K562 (cell line): ENCODE measurements around the gene CHMP1A. TPM values are rescaled to one million over a fixed set of nuclear protein-coding genes. Genes with fewer than 3 reads are reported as not detected.

Experiments
- ATAC-seq: fragments of 200-7000 bp; cut with Tn5 transposase; 3 replicates; pipeline ENCODE4 v1.9.1; 2020; ENCODE audit warnings: moderate library complexity
- BruUV-seq: library from RNA; stranded (reverse); fragments of 400-500 nt; replicated peaks from 2 replicates; lab custom pipeline; 2021; lab: Mats Ljungman, UMichigan
- CTCF ChIA-PET: fragments of 300-600 bp; formaldehyde crosslinking; extraction: SDS; loops from one replicate; lab custom pipeline; 2021; ENCODE audit warnings: low intra/inter-chr PET ratio; lab: Yijun Ruan, JAX
- POLR2A ChIA-PET: fragments of 300-600, 350-650 bp; sonication (Branson Sonifier 250); formaldehyde crosslinking; extraction: SDS; loops from one replicate; lab custom pipeline; 2021; ENCODE audit warnings: antibody characterized with exemption, inconsistent platforms; lab: Yijun Ruan, JAX
- DNase-seq, 4 experiments: peaks; one replicate each; pipeline versions ENCODE4 v3.0.0 to v3.0.0-alpha.2; 2011 to 2018; ENCODE audit warnings: low spot score in 3 of 4, mixed read lengths in 3 of 4; ENCODE audit errors: extremely low read depth in 1 of 4
- FAIRE-seq: peaks from 2 replicates; lab custom pipeline; 2011; peaks lifted over from hg19 to GRCh38; lab: Jason Lieb, UNC
- H2AFZ ChIP-seq: 2 replicates; pipeline ENCODE4 v1.6.0; 2011; ENCODE audit warnings: low read depth, low read length, control low read depth, inconsistent platforms
- H3K27ac ChIP-seq: fragments of 200-600 bp; 3 replicates; pipeline ENCODE4 v1.8.0; 2011; ENCODE audit warnings: low read depth, mild to moderate bottlenecking, control low read depth, inconsistent platforms, low read length, moderate library complexity, mixed read lengths; ENCODE audit errors: extremely low read depth
- H3K27me3 ChIP-seq, 2 experiments: fragments of 300-600 bp in 1 of 2; 2 replicates in 1 of 2; 3 replicates in 1 of 2; pipeline versions ENCODE4 v1.6.0 to v1.8.0; 2011; ENCODE audit warnings: inconsistent platforms in 2 of 2, low read length in 2 of 2, mild to moderate bottlenecking in 1 of 2, mixed read lengths in 1 of 2, moderate library complexity in 1 of 2; ENCODE audit not compliant: control insufficient read depth in 2 of 2, insufficient read depth in 2 of 2
- H3K36me3 ChIP-seq: fragments of 300-600 bp; 3 replicates; pipeline ENCODE4 v1.8.0; 2011; ENCODE audit warnings: mild to moderate bottlenecking, low read length, inconsistent platforms; ENCODE audit not compliant: control insufficient read depth, insufficient read depth
- H3K4me1 ChIP-seq, 2 experiments: fragments of 200-600 bp in 1 of 2; replicated peaks in 1 of 2; 2 replicates in 1 of 2; 3 replicates in 1 of 2; pipeline versions ENCODE4 v1.5.1 to v1.8.0; 2011; ENCODE audit warnings: inconsistent platforms in 2 of 2, low read length in 2 of 2, mild to moderate bottlenecking in 1 of 2, mixed read lengths in 1 of 2, moderate library complexity in 1 of 2; ENCODE audit not compliant: control insufficient read depth in 2 of 2, insufficient read depth in 2 of 2
- H3K4me2 ChIP-seq: 2 replicates; pipeline ENCODE4 v1.6.1; 2011; ENCODE audit warnings: low read length, control low read depth, inconsistent platforms, mixed read lengths; ENCODE audit not compliant: insufficient read depth
- H3K4me3 ChIP-seq: fragments of 200-600 bp; sonication (generic), shearing (Covaris generic); 2 replicates; pipeline ENCODE4 v1.5.1; 2016; ENCODE audit warnings: control low read depth, inconsistent platforms
- H3K79me2 ChIP-seq: fragments of 200-600 bp; 3 replicates; pipeline ENCODE4 v1.8.0; 2011; ENCODE audit warnings: low read length, inconsistent platforms; ENCODE audit not compliant: control insufficient read depth, insufficient read depth
- H3K9ac ChIP-seq, 2 experiments: 2 replicates each; pipeline versions ENCODE4 v1.6.0 to v1.6.1; 2011; ENCODE audit warnings: low read depth in 2 of 2, low read length in 2 of 2, control low read depth in 1 of 2, inconsistent platforms in 1 of 2, mild to moderate bottlenecking in 1 of 2, mixed read lengths in 1 of 2; ENCODE audit not compliant: insufficient read depth in 1 of 2
- H3K9me1 ChIP-seq: one replicate; pipeline ENCODE4 v1.6.0; 2011; ENCODE audit warnings: inconsistent platforms, mild to moderate bottlenecking, low read length, moderate library complexity; ENCODE audit not compliant: control insufficient read depth, insufficient read depth
- H3K9me3 ChIP-seq: replicated peaks from 2 replicates; pipeline ENCODE4 v1.5.1; 2011; ENCODE audit warnings: low read depth, low read length, inconsistent platforms; ENCODE audit not compliant: control insufficient read depth, insufficient read depth
- H4K20me1 ChIP-seq: replicated peaks from 2 replicates; pipeline ENCODE4 v1.6.1; 2011; ENCODE audit warnings: low read length, inconsistent platforms, mixed read lengths; ENCODE audit not compliant: control insufficient read depth, insufficient read depth
- SLC30A9 ChIP-seq: fragments of 250-450 bp; sonication (Bioruptor Pico); IDR thresholded peaks from 2 replicates; pipeline ENCODE4 v1.8.0; 2022; ENCODE audit warnings: mild to moderate bottlenecking, moderate library complexity
- WGBS: fragments of 100-300 bp; shearing (Covaris generic); methylation state at CpG from one replicate; pipeline ENCODE4 v1.1.6; 2016; ENCODE audit warnings: low coverage, mixed read lengths; ENCODE audit not compliant: insufficient coverage; ENCODE audit errors: missing lambda C conversion rate; 5-methylcytosine and 5-hydroxymethylcytosine counted together
- in situ Hi-C: fragments of 300-500 bp; cut with MboI; formaldehyde crosslinking; loops from 4 replicates; pipeline ENCODE4 v1.15.0; 2018; ENCODE audit warnings: inconsistent platforms, mixed read lengths
- intact Hi-C: fragments of 100-400 bp; cut with micrococcal nuclease; formaldehyde crosslinking; loops from 2 replicates; pipeline ENCODE4 v1.14.2; 2022
- polyA plus RNA-seq, 8 experiments: library from polyadenylated mRNA; depleted of rRNA in 4 of 8; stranded (reverse) in 5 of 8; unstranded in 3 of 8; fragments of >200 nt; fragmentation: Nextera tagmentation in 2 of 8; fragmentation: Illumina TruSeq in 1 of 8; extraction: Ambion mirVana in 2 of 8; extraction: Trizol in 1 of 8; gene quantifications; 2 replicates each; pipeline versions ENCODE4 v1.2.1 to v1.2.3, GENCODE V29; 2011 to 2014; ENCODE audit warnings: inconsistent platforms in 1 of 8, missing spikeins in 1 of 8
- total RNA-seq, 7 experiments: library from RNA; depleted of rRNA in 6 of 7; stranded (reverse); fragments of >200 nt in 6 of 7; fragmentation: Illumina TruSeq in 2 of 7; extraction: Trizol in 2 of 7; gene quantifications; 2 replicates each; pipeline versions ENCODE4 v1.2.1 to v1.2.3, GENCODE V29; 2011 to 2021; ENCODE audit warnings: low replicate concordance in 1 of 7
- TF ChIP-seq, protein P1 (sequence below), 3 experiments: IDR thresholded peaks in 2 of 3; conservative IDR thresholded peaks in 1 of 3; 2 replicates each; pipeline ENCODE4 v1.5.1; 2011 to 2012; ENCODE audit warnings: low read length in 3 of 3, mild to moderate bottlenecking in 3 of 3, control low read depth in 2 of 3, improper control_type of control experiment in 1 of 3, inconsistent platforms in 1 of 3, low read depth in 1 of 3, mixed read lengths in 1 of 3, moderate library complexity in 1 of 3; ENCODE audit not compliant: insufficient read depth in 2 of 3

Gene CHMP1A
- total and polyA plus RNA-seq, 9 of the 15 experiments (the other 6 are each of a cell fraction or from before 2014, with no cell fraction given) = 0.83 to 79.9 (median 45.2) TPM

GRCh38 chr16:89637379-89637778 lies 20.1 kb downstream of the CHMP1A start:
- Histone ChIP-seq H3K9ac (peak overlapping the region in 1 of 2 experiments; percentile 26; a peak in 2 of 4 replicates), H3K9me1 (no peaks in the 10 kb centered on the region), H3K27me3 (peaks cover 5 to 30% of the 10 kb centered on the region in 2 experiments), H3K79me2 (no peaks in the 10 kb centered on the region), H3K4me1 (peaks cover 0 to 49% of the 10 kb centered on the region in 2 experiments; a peak in 2 of 5 replicates), H3K36me3 (no peaks in the 10 kb centered on the region), H3K4me3 (no peak overlapping the region), H4K20me1 (no peaks in the 10 kb centered on the region), H3K9me3 (no peaks in the 10 kb centered on the region), H3K4me2 (no peak overlapping the region), H2AFZ (no peak overlapping the region)
- in situ Hi-C loops (no loop called here), intact Hi-C loops (loop anchor here (5.0 kb wide), 1 partner anchor 35 kb away; no protein-coding TSS in a partner anchor)
- WGBS = 2% methylated on average over 7 of the region's 10 CpGs
- peak; percentile 48; the same call in 2 of the 3 replicates for ATAC-seq
- BruUV-seq = no TSS peak
- DNase-seq = peak; percentile 34 to 64 (median 49)
- TF ChIP-seq SLC30A9 (CRISPR knock-in tag) = no peak
- TF ChIP-seq, protein P1, sequence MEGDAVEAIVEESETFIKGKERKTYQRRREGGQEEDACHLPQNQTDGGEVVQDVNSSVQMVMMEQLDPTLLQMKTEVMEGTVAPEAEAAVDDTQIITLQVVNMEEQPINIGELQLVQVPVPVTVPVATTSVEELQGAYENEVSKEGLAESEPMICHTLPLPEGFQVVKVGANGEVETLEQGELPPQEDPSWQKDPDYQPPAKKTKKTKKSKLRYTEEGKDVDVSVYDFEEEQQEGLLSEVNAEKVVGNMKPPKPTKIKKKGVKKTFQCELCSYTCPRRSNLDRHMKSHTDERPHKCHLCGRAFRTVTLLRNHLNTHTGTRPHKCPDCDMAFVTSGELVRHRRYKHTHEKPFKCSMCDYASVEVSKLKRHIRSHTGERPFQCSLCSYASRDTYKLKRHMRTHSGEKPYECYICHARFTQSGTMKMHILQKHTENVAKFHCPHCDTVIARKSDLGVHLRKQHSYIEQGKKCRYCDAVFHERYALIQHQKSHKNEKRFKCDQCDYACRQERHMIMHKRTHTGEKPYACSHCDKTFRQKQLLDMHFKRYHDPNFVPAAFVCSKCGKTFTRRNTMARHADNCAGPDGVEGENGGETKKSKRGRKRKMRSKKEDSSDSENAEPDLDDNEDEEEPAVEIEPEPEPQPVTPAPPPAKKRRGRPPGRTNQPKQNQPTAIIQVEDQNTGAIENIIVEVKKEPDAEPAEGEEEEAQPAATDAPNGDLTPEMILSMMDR (IDR thresholded peaks at IDR 0.05 in 2 of 3, conservative IDR thresholded peaks at IDR 0.05 in 1 of 3; ENCODE audit: insufficient read depth in 2 of 3, low read depth in 1 of 3, low read length in 3 of 3) = peak in 2 of 3 experiments; percentile 28 to 51; a peak in 4 of 6 replicates
- TF ChIP-seq, all 486 proteins: peak for 1
- FAIRE-seq = peak; percentile 35
- ChIA-PET POLR2A (interaction anchor here (0.6 kb wide), 2 partner anchors 10 kb away, joined by 3 read pairs; no protein-coding TSS in a partner anchor), CTCF (interaction anchor here (0.6 kb wide), 1 partner anchor 390 kb away, joined by 4 read pairs; no protein-coding TSS in a partner anchor)
- H3K27ac ChIP-seq = no peak overlapping the region
